HG03432 (cell line): ENCODE data around the gene BRD3.

ENCODE experiments used
- ATAC-seq: cut with Tn5 transposase; IDR thresholded peaks from one replicate; pipeline ENCODE4 v1.9.1; 2021; ENCODE audit warnings: mild to moderate bottlenecking, moderate library complexity; ENCODE audit not compliant: unreplicated experiment

BRD3 gene

DNA sequence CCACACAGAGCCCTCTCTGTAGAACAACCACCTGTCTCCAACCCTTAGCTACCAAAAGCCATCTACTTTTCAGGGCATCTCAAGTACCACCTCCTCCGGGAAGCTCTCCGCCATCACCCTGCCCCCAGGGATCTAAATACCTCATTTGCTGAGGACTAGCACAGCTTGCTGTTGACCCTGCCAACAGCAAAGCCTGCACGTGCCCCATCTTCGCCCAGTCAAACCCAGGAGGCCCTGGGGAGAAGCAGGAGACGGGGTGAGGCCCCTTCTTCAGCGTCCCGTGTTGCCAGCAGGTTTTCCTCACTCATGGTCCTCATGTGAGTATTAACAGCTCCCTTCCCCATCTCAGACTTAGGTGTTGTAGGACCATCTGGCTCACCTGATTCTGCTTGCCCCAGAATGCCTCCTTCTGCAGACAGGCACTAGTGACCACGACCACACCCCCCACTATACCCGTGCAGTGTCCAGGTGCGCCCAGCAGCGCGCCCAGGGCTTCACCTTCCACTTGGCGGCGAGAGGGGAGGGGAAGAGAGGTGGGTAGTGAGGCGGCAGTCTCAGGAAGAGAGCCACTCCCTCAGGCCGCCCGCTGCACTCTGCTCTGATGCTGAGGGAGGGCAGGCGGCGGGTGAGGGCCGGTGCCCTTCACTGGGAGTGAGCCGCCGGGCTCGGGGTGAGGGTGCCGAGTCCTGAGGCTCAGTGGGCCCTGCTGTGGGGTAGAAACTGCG lies 86.8 kb downstream of the BRD3 start:
- no peak for ATAC-seq
